KOPT-K1 (cell line): ENCODE measurements around the gene NFAT5.
A peak's percentile ranks its signal among the peaks of the same experiment; 100 is the strongest.
"Not testable (repeated sequence)": the region's sequence is repeated elsewhere in the genome, so short reads cannot be mapped to it uniquely, and the experiment has no call there.

Experiments used
- H3K27ac ChIP-seq: fragments of 200-600 bp; sonication (generic); 2 replicates; pipeline ENCODE4 v1.5.1; 2016; ENCODE audit warnings: antibody characterized with exemption, mild to moderate bottlenecking, low read depth, low read length; ENCODE audit not compliant: poor library complexity, severe bottlenecking
- H3K36me3 ChIP-seq: fragments of 200-600 bp; sonication (generic); 2 replicates; pipeline ENCODE4 v1.5.1; 2017; ENCODE audit warnings: antibody characterized with exemption, mild to moderate bottlenecking, low read length, moderate library complexity; ENCODE audit not compliant: insufficient read depth
- H3K9me3 ChIP-seq: fragments of 200-600 bp; sonication (generic); 2 replicates; pipeline ENCODE4 v1.5.1; 2017; ENCODE audit warnings: antibody characterized with exemption, low read length, mild to moderate bottlenecking; ENCODE audit not compliant: insufficient read depth, poor library complexity, severe bottlenecking

NFAT5 gene

DNA sequence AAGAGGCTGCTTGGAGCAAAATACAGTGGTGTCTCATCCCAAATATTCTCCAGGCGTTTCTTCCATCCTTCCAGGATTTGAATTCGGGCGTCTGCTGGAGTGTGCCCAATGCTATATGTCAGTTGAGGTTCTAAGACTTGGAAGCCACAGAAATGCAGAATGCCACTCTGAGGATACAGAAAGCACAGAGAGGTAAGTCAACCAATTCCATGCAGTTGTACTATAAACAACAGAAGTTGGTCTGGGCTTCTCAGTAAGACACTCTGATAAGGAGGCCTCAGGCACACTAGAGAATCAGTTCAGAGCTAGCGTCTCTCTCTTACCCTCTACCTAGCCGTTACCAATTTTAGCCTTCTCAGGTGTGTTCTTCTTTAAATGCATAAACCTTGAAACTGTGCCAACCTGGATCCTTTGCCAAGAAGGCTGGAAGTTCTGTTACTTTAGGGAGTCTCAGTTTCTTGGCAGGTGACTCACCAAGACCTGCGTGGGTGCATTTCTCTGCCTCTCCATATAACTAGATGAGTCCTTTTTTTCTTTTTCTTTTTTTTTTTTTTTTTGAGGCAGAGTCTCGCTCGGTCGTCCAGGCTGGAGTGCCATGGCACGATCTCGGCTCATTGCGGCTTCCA lies 145.5 kb downstream of the NFAT5 start:
- Histone ChIP-seq H3K36me3 (peaks cover 13% of the 10 kb centered on the region), H3K27ac (no peak overlapping the region), H3K9me3 (no peaks in the 10 kb centered on the region)

DNA sequence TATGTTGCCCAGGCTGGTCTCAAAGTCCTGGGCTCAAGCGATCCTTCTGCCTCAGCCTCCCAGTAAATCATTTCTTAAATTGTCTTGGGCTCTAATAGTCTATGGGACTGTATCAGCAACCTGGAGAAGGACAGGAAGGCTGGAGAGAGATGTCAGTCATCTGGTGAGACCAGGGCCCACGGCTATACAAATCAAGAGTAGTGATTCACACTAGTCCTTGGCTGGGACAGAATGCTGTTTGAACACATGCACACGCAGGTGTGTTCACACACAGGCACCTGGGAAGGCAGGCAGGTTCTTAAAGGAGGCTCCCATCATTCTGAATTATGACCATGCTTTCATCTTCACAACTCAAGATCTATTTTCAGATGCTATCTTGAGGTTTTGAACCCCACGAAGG lies 146.5 kb downstream of the NFAT5 start:
- Histone ChIP-seq H3K36me3 (peaks cover 13% of the 10 kb centered on the region), H3K9me3 (no peaks in the 10 kb centered on the region), H3K27ac (no peak overlapping the region)

DNA sequence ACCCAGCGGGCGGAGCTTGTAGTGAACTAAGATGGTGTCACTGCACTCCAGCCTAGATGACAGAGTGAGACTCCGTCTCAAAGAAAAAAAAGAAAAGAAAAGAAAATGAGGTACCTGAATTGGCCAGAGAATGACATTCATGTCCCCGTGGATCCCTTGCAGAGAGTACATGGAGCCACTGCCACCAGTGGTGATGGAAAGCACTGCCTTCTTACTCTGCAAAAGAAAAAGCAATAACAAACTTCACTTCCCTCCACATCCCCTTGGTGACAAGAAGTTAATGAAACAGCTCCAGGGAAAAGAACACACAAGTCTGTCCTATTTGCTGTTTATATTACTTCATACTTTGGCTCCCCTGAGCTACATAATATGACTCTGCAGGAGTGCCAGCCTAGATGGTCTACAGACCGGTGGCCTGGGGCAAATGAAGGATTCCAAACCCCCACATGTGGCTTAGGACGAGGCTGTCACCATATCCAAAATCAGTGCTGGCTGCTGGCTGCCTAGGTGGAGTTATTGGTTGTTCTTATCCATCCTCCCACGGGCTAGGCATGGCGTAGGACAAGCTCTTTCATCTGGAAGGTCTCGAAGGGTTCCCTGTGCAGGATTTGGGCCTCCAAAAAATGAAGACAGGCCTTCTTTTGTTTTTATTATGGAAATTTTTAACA lies 147.3 kb downstream of the NFAT5 start:
- Histone ChIP-seq H3K9me3 (no peaks in the 10 kb centered on the region), H3K36me3 (peaks cover 13% of the 10 kb centered on the region), H3K27ac (no peak overlapping the region)

DNA sequence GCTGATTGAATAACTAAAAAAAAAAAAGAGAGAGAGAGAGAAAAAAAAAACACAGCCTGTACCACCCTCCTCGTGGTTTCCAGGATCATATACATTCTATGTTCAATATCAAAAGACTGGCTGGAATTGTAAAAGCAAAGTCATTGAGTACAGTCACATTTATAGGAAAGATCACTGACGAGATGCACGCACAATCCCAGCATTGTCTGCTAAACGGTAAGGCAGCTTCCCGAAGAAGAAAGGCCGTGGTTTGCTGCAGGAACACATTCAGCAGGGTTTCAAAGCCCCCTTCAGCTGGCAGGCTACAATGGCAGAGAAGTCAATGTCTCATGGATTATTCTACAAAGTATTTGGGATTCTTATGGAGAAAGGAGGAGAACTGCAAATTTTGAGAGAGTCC lies 151.3 kb downstream of the NFAT5 start:
- Histone ChIP-seq H3K9me3 (no peaks in the 10 kb centered on the region), H3K27ac (no peak overlapping the region), H3K36me3 (peaks cover 8% of the 10 kb centered on the region)

- no peaks in the 10 kb centered on the region for H3K9me3 ChIP-seq
- no peaks in the 10 kb centered on the region for H3K36me3 ChIP-seq
- H3K27ac ChIP-seq, result no peak overlapping the region
These were observed 152.5 kb downstream of the NFAT5 start for GRCh38 chr16:69718111-69718764.

DNA sequence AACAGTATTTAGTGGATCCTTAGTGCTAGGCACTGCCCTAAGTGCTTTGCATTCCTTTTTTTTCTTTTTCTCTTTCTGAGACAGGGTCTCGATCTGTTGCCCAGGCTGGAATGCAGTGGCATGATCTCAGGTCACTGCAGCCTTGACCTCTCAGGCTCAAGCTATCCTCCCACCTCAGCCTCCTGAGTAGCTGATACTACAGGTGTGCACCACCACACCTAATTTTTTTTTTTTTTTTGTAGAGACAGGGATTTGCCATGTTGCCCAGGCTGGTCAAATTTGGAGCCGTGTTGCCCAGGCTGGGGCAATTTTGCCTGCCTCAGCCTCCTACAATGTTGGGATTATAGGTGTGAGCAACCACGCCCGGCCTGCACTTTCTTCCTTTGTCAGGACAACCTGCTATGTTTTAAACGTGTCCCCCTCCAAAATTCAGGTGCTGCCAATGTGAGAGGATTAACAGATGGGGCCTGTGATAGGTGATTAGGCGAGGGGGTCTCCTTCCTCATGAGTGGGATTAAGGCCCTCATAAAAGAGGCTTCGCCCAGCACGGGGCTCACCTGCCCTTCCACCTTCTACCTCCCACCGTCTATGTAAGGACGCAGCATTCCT lies 155.2 kb downstream of the NFAT5 start:
- Histone ChIP-seq H3K9me3 (no peaks in the 10 kb centered on the region), H3K36me3 (no peaks in the 10 kb centered on the region), H3K27ac (no peak overlapping the region)

DNA sequence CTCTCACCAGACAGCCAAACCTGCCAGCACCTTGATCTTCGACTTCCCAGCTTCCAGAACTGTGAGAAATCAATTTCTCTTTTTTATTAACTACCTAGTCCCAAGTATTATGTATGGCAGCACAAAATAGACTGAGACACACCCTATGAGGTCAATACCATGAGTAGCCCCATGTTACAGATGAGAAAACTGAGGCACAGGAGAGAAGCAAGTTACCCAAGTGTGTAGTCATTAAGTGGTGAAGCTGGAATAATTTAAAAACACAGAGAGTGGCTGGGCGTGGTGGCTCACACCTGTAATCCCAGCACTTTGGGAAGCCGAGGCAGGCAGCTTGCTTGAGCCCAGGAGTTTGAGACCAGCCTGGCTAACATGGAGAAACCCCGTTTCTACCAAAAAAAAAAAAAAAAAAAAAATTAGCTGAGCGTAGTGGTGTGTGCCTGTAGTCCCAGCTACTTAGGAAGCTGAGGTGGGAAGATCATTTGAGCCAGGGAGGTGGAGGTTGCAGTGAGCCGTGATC lies 155.7 kb downstream of the NFAT5 start:
- Histone ChIP-seq H3K9me3 (no peaks in the 10 kb centered on the region), H3K27ac (no peak overlapping the region), H3K36me3 (no peaks in the 10 kb centered on the region)

GRCh38 chr16:69724414-69724873 lies 158.7 kb downstream of the NFAT5 start:
- no peak overlapping the region for H3K27ac ChIP-seq
- no peaks in the 10 kb centered on the region for H3K36me3 ChIP-seq
- no peaks in the 10 kb centered on the region for H3K9me3 ChIP-seq

- Histone ChIP-seq H3K27ac (no peak overlapping the region), H3K36me3 (no peaks in the 10 kb centered on the region), H3K9me3 (no peaks in the 10 kb centered on the region)
These were observed 159.3 kb downstream of the NFAT5 start for GRCh38 chr16:69724981-69725479.

DNA sequence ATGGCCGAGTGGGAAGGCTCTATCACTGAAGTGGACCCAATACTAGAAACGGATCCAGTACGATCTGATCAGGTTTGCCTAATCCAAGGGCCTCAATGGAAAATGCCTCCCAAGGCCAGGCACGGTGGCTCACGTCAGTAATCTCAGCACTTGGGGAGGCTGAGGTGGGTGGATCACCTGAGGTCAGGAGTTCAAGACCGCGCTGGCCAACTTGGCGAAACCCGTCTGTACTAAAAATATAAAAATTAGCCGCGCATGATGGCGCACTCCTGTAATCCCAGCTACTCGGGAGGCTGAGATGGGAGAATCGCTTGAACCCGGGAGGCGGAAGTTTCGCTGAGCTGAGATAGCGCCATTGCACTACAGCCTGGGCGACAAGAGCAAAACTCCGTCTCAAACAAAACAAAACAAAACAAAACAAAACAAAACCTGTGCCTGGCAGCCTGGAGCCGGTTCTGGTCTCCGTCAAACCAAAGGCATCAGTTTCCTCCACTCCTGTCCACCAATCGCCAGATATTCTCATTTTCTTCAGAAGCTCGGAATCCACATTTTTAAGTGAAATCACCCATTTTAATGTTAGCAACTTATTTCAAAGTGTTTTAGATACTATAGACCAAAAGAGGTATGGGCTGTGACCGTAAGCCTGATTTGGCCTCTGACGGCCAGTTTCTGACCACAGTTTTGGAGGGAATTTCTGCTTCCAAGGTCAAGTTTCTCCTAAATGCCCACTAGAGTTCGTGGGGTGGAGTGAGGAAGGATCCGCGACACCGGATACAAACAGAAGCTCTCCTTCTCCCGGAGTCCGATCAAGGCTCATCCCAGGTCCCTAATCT lies 159.9 kb downstream of the NFAT5 start:
- Histone ChIP-seq H3K36me3 (no peaks in the 10 kb centered on the region), H3K9me3 (no peaks in the 10 kb centered on the region), H3K27ac (peak overlapping the region; percentile 85)

GRCh38 chr16:69726313-69727060 lies 160.7 kb downstream of the NFAT5 start, which contains the start of gene NQO1:
Gene NQO1 (minus strand): TSS chr16:69726560. CDS start chr16:69726439, 121 bp downstream.
- H3K9me3 ChIP-seq, result no peaks in the 10 kb centered on the region
- H3K27ac ChIP-seq, result peak within 1 kb of the TSS; percentile 85
- no peaks in the 10 kb centered on the region for H3K36me3 ChIP-seq

DNA sequence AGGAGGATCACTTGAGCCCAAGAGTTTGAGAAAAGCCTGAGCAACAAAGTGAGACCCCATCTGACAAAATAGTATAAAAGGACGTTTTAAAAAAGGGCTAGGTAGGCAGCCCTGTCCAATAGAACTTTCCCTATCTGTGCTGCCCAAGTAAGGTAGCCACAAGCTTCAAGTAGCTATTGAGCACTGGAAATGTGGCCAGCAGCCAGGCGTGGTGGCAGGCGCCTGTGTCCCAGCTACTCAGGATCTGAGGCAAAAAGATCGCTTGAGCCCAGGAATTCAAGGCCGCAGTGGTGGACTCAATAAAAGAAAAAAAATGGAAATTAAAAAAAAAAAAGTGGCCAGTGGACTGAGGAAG lies 162.1 kb downstream of the NFAT5 start:
- peak overlapping the region; percentile 85 for H3K27ac ChIP-seq

GRCh38 chr16:69729030-69729429 lies 163.3 kb downstream of the NFAT5 start:
- not testable (repeated sequence) for H3K36me3 ChIP-seq, H3K9me3 ChIP-seq, H3K27ac ChIP-seq

More for the DNA sequence above, 162.1 kb downstream of the NFAT5 start:
- no peaks in the 10 kb centered on the region for H3K9me3 ChIP-seq
- H3K36me3 ChIP-seq, result no peaks in the 10 kb centered on the region

GRCh38 chr16:69731280-69731679 lies 165.5 kb downstream of the NFAT5 start:
- H3K27ac ChIP-seq, H3K9me3 ChIP-seq, H3K36me3 ChIP-seq: not testable (repeated sequence)
